K562 (cell line): ENCODE results near the gene IL1RAPL2.

Source experiments
- COPS2 ChIP-seq: fragments of 450-650 bp; conservative IDR thresholded peaks from 2 replicates; pipeline ENCODE4 v1.6.1; 2016; ENCODE audit warnings: mild to moderate bottlenecking, moderate library complexity
- KAT2B ChIP-seq: IDR thresholded peaks from one replicate; pipeline ENCODE4 v1.6.1; 2012; ENCODE audit warnings: low read depth, mild to moderate bottlenecking, control low read depth, inconsistent platforms, low read length, moderate library complexity
- MEF2D ChIP-seq: conservative IDR thresholded peaks from 2 replicates; pipeline ENCODE4 v1.6.1; 2016; ENCODE audit warnings: low read depth, missing genetic modification characterization, missing compliant biosample characterization
- NKRF ChIP-seq: fragments of 450-650 bp; IDR thresholded peaks from 2 replicates; pipeline ENCODE4 v1.6.1; 2016; ENCODE audit warnings: borderline replicate concordance
- RAD51 ChIP-seq: fragments of 450-650 bp; IDR thresholded peaks from 2 replicates; pipeline ENCODE4 v1.7.1; 2016; ENCODE audit warnings: low read depth, mild to moderate bottlenecking, borderline replicate concordance
- TF ChIP-seq, protein P1 (sequence below): fragments of 450-650 bp; IDR thresholded peaks from 2 replicates; pipeline ENCODE4 v1.7.0; 2016; ENCODE audit warnings: borderline replicate concordance

DNA sequence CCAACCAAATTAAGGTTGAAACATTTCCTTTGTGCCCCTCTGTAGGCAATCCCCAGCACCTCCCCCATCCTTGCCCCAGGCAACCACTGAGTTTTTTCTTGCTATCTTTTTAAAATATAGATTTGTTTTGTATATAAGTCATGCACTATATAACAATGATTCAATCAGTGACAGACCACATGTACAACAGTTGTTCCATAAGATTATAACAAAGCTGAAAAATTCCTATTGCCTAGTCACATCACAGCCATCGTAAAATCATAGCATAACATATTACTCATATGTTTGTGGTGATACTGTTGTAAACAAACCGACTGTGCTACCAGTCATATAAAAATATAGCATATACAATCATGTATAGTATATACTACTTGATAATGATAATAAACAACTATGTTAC, 1044.4 kb downstream of the IL1RAPL2 start:
- TF ChIP-seq KAT2B (no peak), NKRF (no peak), COPS2 (no peak), RAD51 (no peak), MEF2D (tag) (no peak)
- TF ChIP-seq, protein P1, sequence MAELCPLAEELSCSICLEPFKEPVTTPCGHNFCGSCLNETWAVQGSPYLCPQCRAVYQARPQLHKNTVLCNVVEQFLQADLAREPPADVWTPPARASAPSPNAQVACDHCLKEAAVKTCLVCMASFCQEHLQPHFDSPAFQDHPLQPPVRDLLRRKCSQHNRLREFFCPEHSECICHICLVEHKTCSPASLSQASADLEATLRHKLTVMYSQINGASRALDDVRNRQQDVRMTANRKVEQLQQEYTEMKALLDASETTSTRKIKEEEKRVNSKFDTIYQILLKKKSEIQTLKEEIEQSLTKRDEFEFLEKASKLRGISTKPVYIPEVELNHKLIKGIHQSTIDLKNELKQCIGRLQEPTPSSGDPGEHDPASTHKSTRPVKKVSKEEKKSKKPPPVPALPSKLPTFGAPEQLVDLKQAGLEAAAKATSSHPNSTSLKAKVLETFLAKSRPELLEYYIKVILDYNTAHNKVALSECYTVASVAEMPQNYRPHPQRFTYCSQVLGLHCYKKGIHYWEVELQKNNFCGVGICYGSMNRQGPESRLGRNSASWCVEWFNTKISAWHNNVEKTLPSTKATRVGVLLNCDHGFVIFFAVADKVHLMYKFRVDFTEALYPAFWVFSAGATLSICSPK = no peak
